HepG2 (cell line): ENCODE results near the gene NDUFAF8. TPM values are rescaled to one million over a fixed set of nuclear protein-coding genes. Genes with fewer than 3 reads are reported as not detected.

ENCODE experiments used
- ATAC-seq: fragments of 200-7000 bp; cut with Tn5 transposase; 3 replicates; pipeline ENCODE4 v1.9.1; 2020; ENCODE audit warnings: mild to moderate bottlenecking, moderate library complexity
- BruUV-seq: library from RNA; stranded (reverse); fragments of 400-500 nt; replicated peaks from 2 replicates; lab custom pipeline; 2021; lab: Mats Ljungman, UMichigan
- CTCF ChIA-PET: fragments of 300-600 bp; formaldehyde crosslinking; extraction: SDS; loops from one replicate; lab custom pipeline; 2021; ENCODE audit warnings: low total read pairs, inconsistent platforms, low intra/inter-chr PET ratio; lab: Yijun Ruan, JAX
- POLR2A ChIA-PET: fragments of 350-600 bp; sonication (Branson Sonifier 250); formaldehyde crosslinking; loops from one replicate; lab custom pipeline; 2020; ENCODE audit warnings: antibody characterized with exemption, inconsistent platforms; lab: Yijun Ruan, JAX
- DNase-seq: peaks from one replicate; pipeline ENCODE4 v3.0.0-alpha.2; 2015; ENCODE audit warnings: low spot score
- FAIRE-seq: peaks from 3 replicates; lab custom pipeline; 2011; peaks lifted over from hg19 to GRCh38; lab: Jason Lieb, UNC
- H2AFZ ChIP-seq: one replicate; pipeline ENCODE4 v1.6.1; 2011; ENCODE audit warnings: low read length, inconsistent platforms
- H3K27ac ChIP-seq: fragments of 300-600 bp; 3 replicates; pipeline ENCODE4 v1.8.0; 2011; ENCODE audit warnings: mixed run types, mild to moderate bottlenecking, mixed read lengths, low read length, inconsistent platforms; ENCODE audit not compliant: insufficient read depth; ENCODE audit errors: extremely low read length
- H3K27me3 ChIP-seq, 2 experiments: fragments of 200-600 bp in 1 of 2; 2 replicates in 1 of 2; 3 replicates in 1 of 2; pipeline versions ENCODE4 v1.6.0 to v1.8.0; 2011; ENCODE audit warnings: low read length in 2 of 2, mild to moderate bottlenecking in 2 of 2, moderate library complexity in 2 of 2, inconsistent platforms in 1 of 2; ENCODE audit not compliant: insufficient read depth in 2 of 2, control insufficient read depth in 1 of 2
- H3K36me3 ChIP-seq, 2 experiments: fragments of 200-600 bp in 1 of 2; replicated peaks in 1 of 2; 2 replicates in 1 of 2; 3 replicates in 1 of 2; pipeline versions ENCODE4 v1.5.1 to v1.8.0; 2011; ENCODE audit warnings: low read length in 2 of 2, inconsistent platforms in 1 of 2; ENCODE audit not compliant: insufficient read depth in 2 of 2, control insufficient read depth in 1 of 2
- H3K4me1 ChIP-seq: 2 replicates; pipeline ENCODE4 v1.5.1; 2012; ENCODE audit warnings: low read length, inconsistent platforms; ENCODE audit not compliant: insufficient read depth
- H3K4me2 ChIP-seq: 2 replicates; pipeline ENCODE4 v1.6.0; 2011; ENCODE audit warnings: low read depth, low read length, inconsistent platforms
- H3K4me3 ChIP-seq, 3 experiments: fragments of 200-600 bp in 1 of 3; sonication (generic), shearing (Covaris generic) in 1 of 3; replicated peaks in 1 of 3; 2 replicates each; pipeline ENCODE4 v1.5.1; 2011 to 2016; ENCODE audit warnings: low read length in 3 of 3, inconsistent platforms in 2 of 3, low read depth in 2 of 3, mild to moderate bottlenecking in 2 of 3, control low read depth in 1 of 3, mixed read lengths in 1 of 3; ENCODE audit not compliant: insufficient read depth in 1 of 3
- H3K79me2 ChIP-seq: one replicate; pipeline ENCODE4 v1.6.1; 2011; ENCODE audit warnings: low read length, inconsistent platforms; ENCODE audit not compliant: insufficient read depth
- H3K9ac ChIP-seq: 2 replicates; pipeline ENCODE4 v1.6.0; 2011; ENCODE audit warnings: mild to moderate bottlenecking, low read depth, low read length, inconsistent platforms; ENCODE audit not compliant: insufficient read depth
- H3K9me3 ChIP-seq: 2 replicates; pipeline ENCODE4 v1.5.1; 2012; ENCODE audit warnings: mild to moderate bottlenecking, low read length
- H4K20me1 ChIP-seq: 2 replicates; pipeline ENCODE4 v1.6.0; 2011; ENCODE audit warnings: inconsistent platforms, mild to moderate bottlenecking, low read length, moderate library complexity; ENCODE audit not compliant: insufficient read depth
- CC2D1A ChIP-seq: sonication (generic); formaldehyde crosslinking; IDR thresholded peaks from 2 replicates; pipeline ENCODE4 v1.8.1; 2023; ENCODE audit warnings: mild to moderate bottlenecking, missing genetic modification reagents
- CREM ChIP-seq, 2 experiments: sonication (generic) in 1 of 2; formaldehyde crosslinking in 1 of 2; IDR thresholded peaks; 2 replicates each; pipeline versions ENCODE4 v1.4.0 to v1.6.1; 2016 to 2020; ENCODE audit warnings: antibody characterized with exemption in 1 of 2, mild to moderate bottlenecking in 1 of 2, missing genetic modification reagents in 1 of 2
- EP300 ChIP-seq, 3 experiments: sonication (generic) in 1 of 3; formaldehyde crosslinking in 1 of 3; IDR thresholded peaks; 2 replicates each; pipeline versions ENCODE4 v1.5.1 to v1.6.1; 2011 to 2020; ENCODE audit warnings: low read depth in 2 of 3, low read length in 2 of 3, borderline replicate concordance in 1 of 3, improper control_type of control experiment in 1 of 3, mild to moderate bottlenecking in 1 of 3, missing genetic modification reagents in 1 of 3, moderate library complexity in 1 of 3
- FOSL2 ChIP-seq: sonication (generic); formaldehyde crosslinking; IDR thresholded peaks from 2 replicates; pipeline ENCODE4 v1.4.0; 2020; ENCODE audit warnings: missing genetic modification reagents
- HIVEP1 ChIP-seq: sonication (generic); formaldehyde crosslinking; IDR thresholded peaks from 2 replicates; pipeline ENCODE4 v1.4.0; 2020; ENCODE audit warnings: mild to moderate bottlenecking, missing genetic modification reagents
- IRX3 ChIP-seq: sonication (generic); formaldehyde crosslinking; IDR thresholded peaks from 2 replicates; pipeline ENCODE4 v1.8.1; 2023; ENCODE audit warnings: mild to moderate bottlenecking, low read depth, missing genetic modification reagents, borderline replicate concordance
- KLF6 ChIP-seq: IDR thresholded peaks from 2 replicates; pipeline ENCODE4 v1.8.0; 2016; ENCODE audit warnings: missing biosample characterization, missing genetic modification reagents
- NBN ChIP-seq: fragments of 450-650 bp; conservative IDR thresholded peaks from 2 replicates; pipeline ENCODE4 v1.6.1; 2017
- NCOA2 ChIP-seq: sonication (generic); formaldehyde crosslinking; IDR thresholded peaks from 2 replicates; pipeline ENCODE4 v1.8.0; 2022; ENCODE audit warnings: inconsistent platforms
- ZBTB1 ChIP-seq: sonication (generic); formaldehyde crosslinking; IDR thresholded peaks from 2 replicates; pipeline ENCODE4 v1.4.0; 2020; ENCODE audit warnings: missing genetic modification reagents, borderline replicate concordance
- ZKSCAN5 ChIP-seq: sonication (generic); formaldehyde crosslinking; IDR thresholded peaks from 2 replicates; pipeline ENCODE4 v1.5.1; 2020; ENCODE audit warnings: mild to moderate bottlenecking, missing genetic modification reagents
- ZNF367 ChIP-seq: sonication (generic); formaldehyde crosslinking; IDR thresholded peaks from 2 replicates; pipeline ENCODE4 v1.4.0; 2020; ENCODE audit warnings: missing genetic modification reagents, borderline replicate concordance
- ZNF446 ChIP-seq: sonication (generic); formaldehyde crosslinking; IDR thresholded peaks from 2 replicates; pipeline ENCODE4 v1.5.0; 2020; ENCODE audit warnings: mild to moderate bottlenecking, missing genetic modification reagents
- ZNF572 ChIP-seq: sonication (generic); formaldehyde crosslinking; IDR thresholded peaks from 2 replicates; pipeline ENCODE4 v1.5.1; 2020; ENCODE audit warnings: mild to moderate bottlenecking, missing genetic modification reagents
- ZNF75D ChIP-seq: sonication (generic); formaldehyde crosslinking; IDR thresholded peaks from 2 replicates; pipeline ENCODE4 v1.8.1; 2023; ENCODE audit warnings: missing genetic modification reagents, mild to moderate bottlenecking, borderline replicate concordance
- ZNF788 ChIP-seq: sonication (generic); formaldehyde crosslinking; IDR thresholded peaks from 2 replicates; pipeline ENCODE4 v1.5.0; 2020; ENCODE audit warnings: mild to moderate bottlenecking, missing genetic modification reagents, borderline replicate concordance
- WGBS: methylation state at CpG from one replicate; pipeline ENCODE4 v1.1.6; 2017; ENCODE audit warnings: low lambda C conversion rate; 5-methylcytosine and 5-hydroxymethylcytosine counted together
- in situ Hi-C: cut with HindIII; loops from 2 replicates; pipeline ENCODE4 v1.10.0; 2017; ENCODE audit warnings: low pct_unique_long_range_greater_than_20kb; ENCODE audit not compliant: extremely low pct_ligation_motif_present
- intact Hi-C: fragments of 100-400 bp; cut with micrococcal nuclease; formaldehyde crosslinking; loops from one replicate; pipeline ENCODE4 v1.10.0; 2022; ENCODE audit not compliant: unreplicated experiment
- polyA plus RNA-seq, 8 experiments: library from polyadenylated mRNA; depleted of rRNA in 3 of 8; stranded (reverse) in 7 of 8; unstranded in 1 of 8; fragments of >200 nt; fragmentation: Illumina TruSeq in 4 of 8; extraction: Trizol in 4 of 8; gene quantifications; 2 replicates each; pipeline versions ENCODE4 v1.2.1 to v1.2.3, GENCODE V29; 2011 to 2016; ENCODE audit warnings: low read depth in 4 of 8, missing spikeins in 1 of 8, mixed read lengths in 1 of 8; ENCODE audit not compliant: insufficient read depth in 1 of 8
- total RNA-seq, 5 experiments: library from RNA; depleted of rRNA; stranded (reverse); fragments of >200 nt; fragmentation: Illumina TruSeq; extraction: Trizol; gene quantifications; 2 replicates each; pipeline ENCODE4 v1.2.3, GENCODE V29; 2016; ENCODE audit warnings: low read depth in 1 of 5
- TF ChIP-seq, protein P1 (sequence below), 2 experiments: sonication (generic) in 1 of 2; formaldehyde crosslinking in 1 of 2; IDR thresholded peaks; 2 replicates each; pipeline versions ENCODE4 v1.5.1 to v1.6.1; 2011 to 2020; ENCODE audit warnings: borderline replicate concordance in 1 of 2, low read depth in 1 of 2, low read length in 1 of 2, mild to moderate bottlenecking in 1 of 2, missing genetic modification reagents in 1 of 2, moderate library complexity in 1 of 2

NDUFAF8 gene
- total and polyA plus RNA-seq, 2 of the 13 experiments (the other 11 are each of a cell fraction or from before 2014, with no cell fraction given) = 75.6 to 233 TPM

DNA sequence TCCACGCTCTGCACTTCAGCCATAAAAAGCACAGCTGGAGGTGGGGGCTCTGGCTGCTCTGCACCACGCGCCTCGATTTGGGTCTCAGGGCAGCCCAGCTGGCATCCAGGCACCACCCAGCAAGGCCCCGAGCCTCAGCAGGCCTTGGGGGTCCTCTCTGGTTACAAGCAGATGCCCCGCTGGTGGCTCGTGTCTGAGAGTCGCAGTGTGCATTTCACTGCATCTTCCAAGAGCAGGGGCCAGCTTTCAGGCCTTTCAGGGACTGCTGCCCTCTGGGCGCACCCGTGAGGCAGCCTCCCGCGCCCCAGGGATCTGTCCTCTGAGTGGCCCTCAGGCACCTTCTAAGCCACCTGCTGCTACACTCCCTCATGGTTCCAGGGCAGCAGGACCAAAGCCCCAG lies 25.5 kb downstream of the NDUFAF8 start:
- CTCF ChIA-PET = no interaction called here

More for the DNA sequence above, 25.5 kb downstream of the NDUFAF8 start:
- in situ Hi-C loops = no loop called here
- Histone ChIP-seq H4K20me1 (no peaks in the 10 kb centered on the region), H3K4me3 (no peak overlapping the region), H3K79me2 (no peaks in the 10 kb centered on the region), H3K9ac (no peak overlapping the region), H2AFZ (no peak overlapping the region), H3K9me3 (no peaks in the 10 kb centered on the region), H3K4me1 (no peaks in the 10 kb centered on the region), H3K36me3 (peaks cover 39 to 63% of the 10 kb centered on the region in 2 experiments; a peak in 4 of 5 replicates), H3K4me2 (no peak overlapping the region), H3K27ac (no peak overlapping the region), H3K27me3 (no peaks in the 10 kb centered on the region)
- BruUV-seq = no TSS peak
- no peak for FAIRE-seq
- no peak for ATAC-seq
- DNase-seq = no peak
- TF ChIP-seq ZNF367 (no peak), FOSL2 (CRISPR knock-in tag) (no peak), ZNF75D (CRISPR knock-in tag) (no peak), NBN (no peak), NCOA2 (CRISPR knock-in tag) (no peak), ZNF572 (CRISPR knock-in tag) (no peak), CC2D1A (CRISPR knock-in tag) (no peak), EP300 (IDR thresholded peaks at IDR 0.05; ENCODE audit: low read depth in 2 of 2, low read length in 2 of 2) (no peak), EP300 (CRISPR knock-in tag; IDR thresholded peaks at IDR 0.05; ENCODE audit: borderline replicate concordance) (no peak), ZKSCAN5 (CRISPR knock-in tag) (no peak), CREM (IDR thresholded peaks at IDR 0.05) (no peak), CREM (CRISPR knock-in tag; IDR thresholded peaks at IDR 0.05) (no peak), ZNF446 (CRISPR knock-in tag) (no peak), IRX3 (CRISPR knock-in tag) (no peak), HIVEP1 (CRISPR knock-in tag) (no peak), ZBTB1 (no peak), ZNF788 (CRISPR knock-in tag) (no peak), KLF6 (CRISPR knock-in tag) (no peak)
- TF ChIP-seq, protein P1, sequence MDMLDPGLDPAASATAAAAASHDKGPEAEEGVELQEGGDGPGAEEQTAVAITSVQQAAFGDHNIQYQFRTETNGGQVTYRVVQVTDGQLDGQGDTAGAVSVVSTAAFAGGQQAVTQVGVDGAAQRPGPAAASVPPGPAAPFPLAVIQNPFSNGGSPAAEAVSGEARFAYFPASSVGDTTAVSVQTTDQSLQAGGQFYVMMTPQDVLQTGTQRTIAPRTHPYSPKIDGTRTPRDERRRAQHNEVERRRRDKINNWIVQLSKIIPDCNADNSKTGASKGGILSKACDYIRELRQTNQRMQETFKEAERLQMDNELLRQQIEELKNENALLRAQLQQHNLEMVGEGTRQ (IDR thresholded peaks at IDR 0.05; ENCODE audit: low read depth, low read length) = no peak
- TF ChIP-seq, protein P1 (CRISPR knock-in tag; IDR thresholded peaks at IDR 0.05; ENCODE audit: borderline replicate concordance) = no peak
- POLR2A ChIA-PET = no interaction called here
- intact Hi-C loops = no loop called here
- 98% methylated on average over 5 of the region's 12 CpGs for WGBS
